ENCODE results near the gene RNF17.
"Not testable (repeated sequence)": the region's sequence is repeated elsewhere in the genome, so short reads cannot be mapped to it uniquely, and the experiment has no call there.

Gene RNF17

DNA sequence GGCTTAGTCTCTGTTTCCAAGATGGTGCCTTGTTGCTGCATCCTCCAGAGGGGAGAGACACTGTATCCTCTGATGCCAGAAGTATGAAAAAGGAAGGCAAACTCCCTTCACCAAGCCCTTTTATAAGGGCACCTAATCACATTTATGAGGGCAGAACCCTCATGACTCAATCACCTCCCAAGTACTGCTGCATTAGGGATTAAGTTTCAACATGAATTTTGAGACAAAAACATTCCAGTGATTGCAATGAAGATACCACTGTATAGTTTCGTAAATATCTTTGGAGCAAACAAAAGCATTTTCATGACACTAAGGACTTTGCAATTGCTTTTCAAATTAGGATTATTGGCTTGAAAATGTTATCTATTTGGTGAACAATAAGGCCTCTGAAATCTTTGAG lies 63.8 kb downstream of the RNF17 start:
- Histone ChIP-seq H3K36me3 (replicated peaks) (no peaks in the 10 kb centered on the region), H3K27ac (no peak overlapping the region), H3K4me3 (ENCODE audit: low read depth, low read length) (no peak overlapping the region), H3K27me3 (replicated peaks) (no peaks in the 10 kb centered on the region)
- DNase-seq: no peak
- no peak for TF ChIP-seq CTCF (IDR thresholded peaks at IDR 0.05; ENCODE audit: low read depth, low read length, missing control alignments)
- in situ Hi-C loops (cut with HindIII; ENCODE audit: low pct_ligation_motif_present, low sequenced_read_pairs): no loop called here

- no peak for DNase-seq
- TF ChIP-seq CTCF (IDR thresholded peaks at IDR 0.05; ENCODE audit: low read depth, low read length, missing control alignments): no peak
- H3K27ac ChIP-seq: no peak overlapping the region
- in situ Hi-C loops (cut with HindIII; ENCODE audit: low pct_ligation_motif_present, low sequenced_read_pairs): no loop called here
- H3K4me3 ChIP-seq (ENCODE audit: low read depth, low read length): no peak overlapping the region
- no peaks in the 10 kb centered on the region for H3K27me3 ChIP-seq (replicated peaks)
- no peaks in the 10 kb centered on the region for H3K36me3 ChIP-seq (replicated peaks)
Observed at GRCh38 chr13:24834902-24835510, 71.0 kb downstream of the RNF17 start.

DNA sequence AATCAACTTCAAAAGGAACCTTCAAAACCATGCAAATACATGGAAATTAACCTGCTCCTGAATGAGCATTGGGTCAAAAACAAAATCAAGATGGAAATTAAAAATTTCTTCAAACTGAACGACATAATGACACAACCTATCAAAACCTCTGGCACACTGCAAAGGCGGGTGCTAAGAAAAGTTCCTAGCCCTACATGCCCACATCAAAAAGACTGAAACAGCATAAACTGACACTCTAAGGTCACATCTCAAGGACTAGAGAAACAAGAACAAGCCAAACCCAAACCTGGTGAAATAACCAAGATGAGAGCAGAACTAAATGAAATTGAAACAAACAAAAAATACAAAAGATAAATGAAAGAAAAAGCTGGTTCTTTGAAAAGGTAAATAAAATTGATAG lies 73.6 kb downstream of the RNF17 start:
- H3K27me3 ChIP-seq (replicated peaks); H3K4me3 ChIP-seq (ENCODE audit: low read depth, low read length); DNase-seq; H3K36me3 ChIP-seq (replicated peaks); H3K27ac ChIP-seq; in situ Hi-C loops (cut with HindIII; ENCODE audit: low pct_ligation_motif_present, low sequenced_read_pairs): not testable (repeated sequence)

GRCh38 chr13:24842549-24843274 lies 78.7 kb downstream of the RNF17 start:
- in situ Hi-C loops (cut with HindIII; ENCODE audit: low pct_ligation_motif_present, low sequenced_read_pairs): no loop called here
- no peaks in the 10 kb centered on the region for H3K36me3 ChIP-seq (replicated peaks)
- TF ChIP-seq CTCF (IDR thresholded peaks at IDR 0.05; ENCODE audit: low read depth, low read length, missing control alignments): no peak
- H3K4me3 ChIP-seq (ENCODE audit: low read depth, low read length): no peak overlapping the region
- no peak for DNase-seq
- no peak overlapping the region for H3K27ac ChIP-seq
- no peaks in the 10 kb centered on the region for H3K27me3 ChIP-seq (replicated peaks)

GRCh38 chr13:24851546-24851945 lies 87.6 kb downstream of the RNF17 start:
- DNase-seq: no peak
- Histone ChIP-seq H3K36me3 (replicated peaks) (no peaks in the 10 kb centered on the region), H3K27ac (no peak overlapping the region), H3K27me3 (replicated peaks) (no peaks in the 10 kb centered on the region), H3K4me3 (ENCODE audit: low read depth, low read length) (no peak overlapping the region)
- no peak for TF ChIP-seq CTCF (IDR thresholded peaks at IDR 0.05; ENCODE audit: low read depth, low read length, missing control alignments)
- in situ Hi-C loops (cut with HindIII; ENCODE audit: low pct_ligation_motif_present, low sequenced_read_pairs): no loop called here

DNA sequence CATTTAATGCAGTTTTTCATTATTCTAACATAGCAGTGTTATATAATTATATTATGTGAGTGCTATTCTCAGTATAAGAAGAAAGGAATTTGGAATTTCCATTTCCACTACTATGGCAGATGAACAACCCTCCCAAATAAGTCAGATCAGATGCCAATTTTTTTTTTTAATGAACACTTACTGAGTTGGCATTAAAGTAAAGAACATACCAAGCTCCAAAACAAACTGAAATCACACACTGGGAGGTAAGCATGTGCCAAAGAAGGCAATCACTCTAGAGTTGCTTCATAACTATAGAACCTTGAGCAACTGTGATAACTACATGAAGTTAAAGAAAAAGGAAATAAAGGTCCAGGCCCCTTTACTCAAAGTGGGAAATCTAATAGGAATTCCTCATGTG lies 90.3 kb downstream of the RNF17 start:
- DNase-seq: no peak
- no peak overlapping the region for H3K27ac ChIP-seq
- no peak for TF ChIP-seq CTCF (IDR thresholded peaks at IDR 0.05; ENCODE audit: low read depth, low read length, missing control alignments)
- no peak overlapping the region for H3K4me3 ChIP-seq (ENCODE audit: low read depth, low read length)
- H3K36me3 ChIP-seq (replicated peaks): no peaks in the 10 kb centered on the region
- in situ Hi-C loops (cut with HindIII; ENCODE audit: low pct_ligation_motif_present, low sequenced_read_pairs): no loop called here
- H3K27me3 ChIP-seq (replicated peaks): no peaks in the 10 kb centered on the region

Data from brain microvascular endothelial cell (primary cell).